HL-60 (cell line): ENCODE data around the gene MAGI2.

Source experiments
- CTCF ChIP-seq: IDR thresholded peaks from one replicate; pipeline ENCODE4 v1.5.1; 2011; ENCODE audit warnings: low read length, control low read depth, inconsistent platforms; ENCODE audit not compliant: insufficient read depth
- GABPA ChIP-seq: IDR thresholded peaks from 2 replicates; pipeline ENCODE4 v1.6.1; 2012; ENCODE audit warnings: low read depth

- TF ChIP-seq CTCF (no peak), GABPA (no peak)
These were observed 172.0 kb downstream of the MAGI2 start for GRCh38 chr7:79281426-79281825.
